Fibroblast of villous mesenchyme (primary cell): ENCODE data around the gene KIF23. TPM values are rescaled to one million over a fixed set of nuclear protein-coding genes. Genes with fewer than 3 reads are reported as not detected.

ENCODE experiments used
- DNase-seq: peaks from one replicate; pipeline ENCODE4 v3.0.0-alpha.2; 2010; ENCODE audit warnings: low read depth
- H3K4me3 ChIP-seq: 2 replicates; pipeline ENCODE4 v1.5.1; 2011; ENCODE audit warnings: low read depth, mild to moderate bottlenecking, low read length
- small RNA-seq: library from RNA; depleted of rRNA; stranded (forward); fragments of <200 nt; gene quantifications from one replicate; pipeline ENCODE3, GENCODE V24; 2012
- total RNA-seq: library from RNA; depleted of rRNA; stranded (reverse); fragments of >200 nt; gene quantifications from 2 replicates; pipeline ENCODE4 v1.2.3, GENCODE V29; 2012
- TF ChIP-seq, protein P1 (sequence below): IDR thresholded peaks from 2 replicates; pipeline ENCODE4 v1.5.1; 2012; ENCODE audit warnings: low read depth, mild to moderate bottlenecking, low read length; ENCODE audit not compliant: insufficient read depth

Gene KIF23
- total RNA-seq, 1 donor, result 60.5 TPM

DNA sequence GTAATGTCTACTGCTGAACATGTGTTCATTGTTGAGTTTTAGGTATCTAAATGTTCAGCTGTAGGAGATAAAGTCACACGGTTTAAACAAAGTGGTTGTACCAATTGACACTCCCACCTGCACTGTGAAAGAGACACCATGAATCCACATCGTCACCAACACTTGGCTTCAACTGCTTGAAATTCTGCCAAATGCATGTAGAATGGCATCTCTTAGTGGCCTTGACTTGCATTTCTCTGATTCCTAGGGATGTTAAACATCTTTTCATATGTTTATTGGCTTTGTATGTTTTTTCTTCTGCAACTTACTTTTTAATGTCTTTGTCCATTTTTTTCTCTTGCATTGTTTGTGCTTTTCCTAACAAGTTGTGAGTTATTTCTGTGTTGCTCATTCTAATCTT, 81.9 kb downstream of the KIF23 start:
- H3K4me3 ChIP-seq, result no peak overlapping the region
- DNase-seq, result no peak
- TF ChIP-seq, protein P1, sequence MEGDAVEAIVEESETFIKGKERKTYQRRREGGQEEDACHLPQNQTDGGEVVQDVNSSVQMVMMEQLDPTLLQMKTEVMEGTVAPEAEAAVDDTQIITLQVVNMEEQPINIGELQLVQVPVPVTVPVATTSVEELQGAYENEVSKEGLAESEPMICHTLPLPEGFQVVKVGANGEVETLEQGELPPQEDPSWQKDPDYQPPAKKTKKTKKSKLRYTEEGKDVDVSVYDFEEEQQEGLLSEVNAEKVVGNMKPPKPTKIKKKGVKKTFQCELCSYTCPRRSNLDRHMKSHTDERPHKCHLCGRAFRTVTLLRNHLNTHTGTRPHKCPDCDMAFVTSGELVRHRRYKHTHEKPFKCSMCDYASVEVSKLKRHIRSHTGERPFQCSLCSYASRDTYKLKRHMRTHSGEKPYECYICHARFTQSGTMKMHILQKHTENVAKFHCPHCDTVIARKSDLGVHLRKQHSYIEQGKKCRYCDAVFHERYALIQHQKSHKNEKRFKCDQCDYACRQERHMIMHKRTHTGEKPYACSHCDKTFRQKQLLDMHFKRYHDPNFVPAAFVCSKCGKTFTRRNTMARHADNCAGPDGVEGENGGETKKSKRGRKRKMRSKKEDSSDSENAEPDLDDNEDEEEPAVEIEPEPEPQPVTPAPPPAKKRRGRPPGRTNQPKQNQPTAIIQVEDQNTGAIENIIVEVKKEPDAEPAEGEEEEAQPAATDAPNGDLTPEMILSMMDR, result no peak

DNA sequence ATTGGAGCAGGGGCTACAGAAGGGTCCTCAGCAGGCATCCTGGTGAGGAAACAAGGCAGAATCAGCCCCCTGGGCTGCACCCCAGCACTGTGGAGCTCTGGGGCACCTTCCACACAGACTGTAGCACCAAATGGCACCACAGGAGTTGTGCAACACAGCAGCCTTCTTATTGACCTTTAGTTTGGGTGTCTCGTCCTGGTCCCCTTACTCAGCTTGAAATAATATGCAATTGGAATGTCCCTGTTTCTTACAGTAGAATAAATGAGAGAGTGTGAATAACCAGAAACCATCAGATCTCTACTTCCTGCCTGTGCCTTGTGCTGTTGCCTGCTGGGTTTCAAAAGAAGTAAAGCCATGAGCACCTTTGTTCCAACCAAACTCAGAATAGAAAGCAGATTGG, 82.9 kb downstream of the KIF23 start:
- DNase-seq, result no peak
- TF ChIP-seq, protein P1, result no peak
- H3K4me3 ChIP-seq, result no peak overlapping the region

DNA sequence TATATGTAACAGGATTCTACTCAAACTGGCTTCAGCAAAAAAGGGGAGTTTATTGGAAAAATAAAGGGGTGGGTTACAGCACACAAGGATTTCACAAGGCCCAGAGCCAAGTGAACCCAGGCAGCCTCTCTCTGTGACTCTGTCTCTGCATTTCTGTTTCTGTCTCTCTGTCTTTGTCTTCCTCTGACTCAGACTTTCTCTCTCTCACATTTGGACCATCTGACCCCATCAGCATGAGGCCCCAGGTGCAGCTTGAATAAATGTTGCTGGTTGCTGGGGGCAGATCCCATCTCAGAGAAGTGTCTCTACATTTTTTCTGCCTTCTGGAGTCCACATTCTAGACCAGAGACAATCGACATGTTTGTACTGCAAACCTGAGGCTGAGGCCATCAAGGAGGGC, 83.5 kb downstream of the KIF23 start:
- H3K4me3 ChIP-seq, result no peak overlapping the region
- TF ChIP-seq, protein P1, result no peak
- no peak for DNase-seq

Small RNA genes lying within 50 kb of the gene (small RNA-seq; reads per million reads assigned to genes)
- gene RF00012, result 0.28 reads per million

Other genes starting within 250 kb of the KIF23 start
- gene PAQR5, start 115.4 kb upstream of the KIF23 start, total RNA-seq, result 0.97 and 1.3 TPM in 2 replicates
- 73.8 and 79.6 TPM in 2 replicates for gene RPLP1, start 38.5 kb downstream of the KIF23 start, total RNA-seq